Liver (tissue), 9 donors: Measurements from ENCODE around the gene HSPA8. TPM values are rescaled to one million over a fixed set of nuclear protein-coding genes. Genes with fewer than 3 reads are reported as not detected.
A peak's percentile ranks its signal among the peaks of the same experiment; 100 is the strongest.

Experiments used
- DNase-seq: peaks from one replicate; pipeline ENCODE4 v3.0.0-alpha.2; 2017; ENCODE audit warnings: low spot score
- H3K27ac ChIP-seq, 2 donors: one replicate each; pipeline ENCODE4 v1.7.0; 2013; ENCODE audit warnings: inconsistent platforms in 2 of 2, low read length in 2 of 2, control low read depth in 1 of 2, low read depth in 1 of 2, mild to moderate bottlenecking in 1 of 2
- H3K27me3 ChIP-seq, 4 donors: one replicate each; pipeline versions ENCODE4 v1.6.1 to v1.7.0; 2013; ENCODE audit warnings: low read length in 3 of 4, inconsistent platforms in 1 of 4, mild to moderate bottlenecking in 1 of 4, moderate library complexity in 1 of 4; ENCODE audit not compliant: control insufficient read depth in 4 of 4, insufficient read depth in 4 of 4
- H3K36me3 ChIP-seq, 4 donors: one replicate each; pipeline versions ENCODE4 v1.6.1 to v1.7.0; 2013; ENCODE audit warnings: low read length in 3 of 4, mild to moderate bottlenecking in 3 of 4, low read depth in 1 of 4, moderate library complexity in 1 of 4; ENCODE audit not compliant: control insufficient read depth in 4 of 4, insufficient read depth in 3 of 4
- H3K4me1 ChIP-seq, 4 donors: one replicate each; pipeline versions ENCODE4 v1.6.1 to v1.7.0; 2013; ENCODE audit warnings: low read length in 3 of 4, mild to moderate bottlenecking in 3 of 4, moderate library complexity in 1 of 4; ENCODE audit not compliant: control insufficient read depth in 4 of 4, insufficient read depth in 4 of 4
- H3K4me3 ChIP-seq, 3 donors: one replicate each; pipeline versions ENCODE4 v1.6.1 to v1.7.0; 2013; ENCODE audit warnings: low read length in 3 of 3, control low read depth in 1 of 3, low read depth in 1 of 3, mild to moderate bottlenecking in 1 of 3
- H3K9ac ChIP-seq, 2 donors: one replicate each; pipeline ENCODE4 v1.7.0; 2013; ENCODE audit warnings: low read length in 2 of 2, mild to moderate bottlenecking in 2 of 2, moderate library complexity in 2 of 2, control low read depth in 1 of 2, low read depth in 1 of 2
- H3K9me3 ChIP-seq, 4 donors: one replicate each; pipeline versions ENCODE4 v1.6.1 to v1.7.0; 2013; ENCODE audit warnings: low read length in 3 of 4; ENCODE audit not compliant: control insufficient read depth in 4 of 4
- ATF3 ChIP-seq: IDR thresholded peaks from 2 replicates; pipeline ENCODE4 v1.6.1; 2016; ENCODE audit warnings: antibody characterized with exemption
- CTCF ChIP-seq: fragments of 150-350 bp; IDR thresholded peaks from 2 replicates; pipeline ENCODE4 v1.5.1; 2017; ENCODE audit warnings: improper control_type of control experiment, low read depth, low read length; ENCODE audit not compliant: missing input control
- EGR1 ChIP-seq, 2 donors: IDR thresholded peaks; 2 replicates each; pipeline ENCODE4 v1.6.1; 2016 to 2018; ENCODE audit warnings: antibody characterized with exemption in 2 of 2, low read depth in 2 of 2
- FOXA1 ChIP-seq: IDR thresholded peaks from 2 replicates; pipeline ENCODE4 v1.6.1; 2016; ENCODE audit warnings: antibody characterized with exemption
- FOXA2 ChIP-seq: IDR thresholded peaks from 2 replicates; pipeline ENCODE4 v1.6.1; 2016; ENCODE audit warnings: antibody characterized with exemption
- GABPA ChIP-seq, 2 donors: IDR thresholded peaks in 1 of 2; conservative IDR thresholded peaks in 1 of 2; 2 replicates each; pipeline ENCODE4 v1.6.1; 2016; ENCODE audit warnings: antibody characterized with exemption in 2 of 2, mild to moderate bottlenecking in 1 of 2, moderate library complexity in 1 of 2
- HNF4A ChIP-seq, 2 donors: conservative IDR thresholded peaks; 2 replicates each; pipeline ENCODE4 v1.6.1; 2016; ENCODE audit warnings: antibody characterized with exemption in 2 of 2, mild to moderate bottlenecking in 2 of 2
- HNF4G ChIP-seq: IDR thresholded peaks from 2 replicates; pipeline ENCODE4 v1.6.1; 2016; ENCODE audit warnings: antibody characterized with exemption
- JUND ChIP-seq, 2 donors: IDR thresholded peaks; 2 replicates each; pipeline ENCODE4 v1.6.1; 2016; ENCODE audit warnings: antibody characterized with exemption in 2 of 2
- MAX ChIP-seq: IDR thresholded peaks from 2 replicates; pipeline ENCODE4 v1.6.1; 2016; ENCODE audit warnings: antibody characterized with exemption
- NR2F2 ChIP-seq: IDR thresholded peaks from 2 replicates; pipeline ENCODE4 v1.6.1; 2016; ENCODE audit warnings: antibody characterized with exemption
- RAD21 ChIP-seq, 2 donors: IDR thresholded peaks; 2 replicates each; pipeline ENCODE4 v1.6.1; 2016; ENCODE audit warnings: antibody characterized with exemption in 2 of 2, mild to moderate bottlenecking in 2 of 2
- REST ChIP-seq: IDR thresholded peaks from 2 replicates; pipeline ENCODE4 v1.6.1; 2016; ENCODE audit warnings: antibody characterized with exemption, mild to moderate bottlenecking
- RXRA ChIP-seq, 2 donors: IDR thresholded peaks; 2 replicates each; pipeline ENCODE4 v1.6.1; 2017 to 2018; ENCODE audit warnings: antibody characterized with exemption in 2 of 2, mild to moderate bottlenecking in 1 of 2
- SP1 ChIP-seq: IDR thresholded peaks from 2 replicates; pipeline ENCODE4 v1.6.1; 2018; ENCODE audit warnings: antibody characterized with exemption, mild to moderate bottlenecking
- TAF1 ChIP-seq: conservative IDR thresholded peaks from 2 replicates; pipeline ENCODE4 v1.6.1; 2016; ENCODE audit warnings: antibody characterized with exemption, mild to moderate bottlenecking
- YY1 ChIP-seq: IDR thresholded peaks from 2 replicates; pipeline ENCODE4 v1.6.1; 2016; ENCODE audit warnings: antibody characterized with exemption, mild to moderate bottlenecking
- ZBTB33 ChIP-seq: IDR thresholded peaks from 2 replicates; pipeline ENCODE4 v1.6.1; 2016; ENCODE audit warnings: antibody characterized with exemption
- WGBS: extraction: QIAGEN DNeasy Blood & Tissue Kit; methylation state at CpG from one replicate; pipeline ENCODE4 v1.1.7; 2013; 5-methylcytosine and 5-hydroxymethylcytosine counted together
- polyA plus RNA-seq, 2 donors: library from polyadenylated mRNA; stranded (reverse) in 1 of 2; unstranded in 1 of 2; fragments of 200-250 nt in 1 of 2; fragments of >200 nt in 1 of 2; fragmentation: Nextera tagmentation in 1 of 2; extraction: Ambion mirVana in 1 of 2; gene quantifications; one replicate each; pipeline versions ENCODE4 v1.2.1 to v1.2.3, GENCODE V29; 2013 to 2015
- total RNA-seq, 2 donors: library from RNA; depleted of rRNA; stranded (reverse); fragments of >200 nt; gene quantifications; one replicate each; pipeline ENCODE4 v1.2.3, GENCODE V29; 2014
- donor health status: healthy.
- donor health status: healthy.
- donor health status: healthy.
- donor health status: healthy.
- donor health status: healthy.

HSPA8 gene
- total and polyA plus RNA-seq, 4 donors = 215 to 1,445 (median 972) TPM

GRCh38 chr11:123084454-123084853, 22.5 kb upstream of the HSPA8 start:
- no peak overlapping the region for H3K4me3 ChIP-seq
- 98% methylated on average over 7 of the region's 7 CpGs for WGBS
- H3K9me3 ChIP-seq = no peaks in the 10 kb centered on the region
- H3K36me3 ChIP-seq = no peaks in the 10 kb centered on the region
- H3K27me3 ChIP-seq = no peaks in the 10 kb centered on the region
- TF ChIP-seq GABPA (IDR thresholded peaks at IDR 0.05 in 1 of 2, conservative IDR thresholded peaks at IDR 0.05 in 1 of 2) (no peak), CTCF (no peak), MAX (no peak), NR2F2 (no peak), JUND (IDR thresholded peaks at IDR 0.05) (no peak), TAF1 (no peak), FOXA1 (no peak), RAD21 (IDR thresholded peaks at IDR 0.05) (no peak), FOXA2 (no peak), HNF4A (conservative IDR thresholded peaks at IDR 0.05) (no peak), EGR1 (IDR thresholded peaks at IDR 0.05; ENCODE audit: low read depth in 2 of 2) (no peak), HNF4G (no peak), SP1 (no peak), ZBTB33 (no peak), YY1 (no peak), REST (no peak), ATF3 (no peak)
- H3K27ac ChIP-seq = no peak overlapping the region
- H3K4me1 ChIP-seq = no peaks in the 10 kb centered on the region
- no peak for DNase-seq
- H3K9ac ChIP-seq = no peak overlapping the region

- Histone ChIP-seq H3K27ac (peak overlapping the region; percentile 45 to 75), H3K4me1 (no peaks in the 10 kb centered on the region), H3K4me3 (no peak overlapping the region), H3K27me3 (no peaks in the 10 kb centered on the region), H3K9me3 (no peaks in the 10 kb centered on the region), H3K9ac (no peak overlapping the region), H3K36me3 (no peaks in the 10 kb centered on the region)
- WGBS = 12% methylated on average over 4 of the region's 4 CpGs
- peak; percentile 37 for DNase-seq
- TF ChIP-seq EGR1 (IDR thresholded peaks at IDR 0.05; ENCODE audit: low read depth in 2 of 2) = no peak
- TF ChIP-seq RXRA (IDR thresholded peaks at IDR 0.05) = peak in 1 of 2 donors; percentile 31
- no peak for TF ChIP-seq NR2F2
- TF ChIP-seq TAF1 = no peak
- no peak for TF ChIP-seq FOXA2
- peak; percentile 39 for TF ChIP-seq YY1
- no peak for TF ChIP-seq HNF4A (conservative IDR thresholded peaks at IDR 0.05)
- no peak for TF ChIP-seq HNF4G
- TF ChIP-seq FOXA1 = no peak
- TF ChIP-seq REST = peak; percentile 29
- no peak for TF ChIP-seq MAX
- no peak for TF ChIP-seq CTCF
Observed at GRCh38 chr11:123083623-123084029, 21.7 kb upstream of the HSPA8 start.
